K562 (cell line): ENCODE measurements around the gene ORM1. TPM values are rescaled to one million over a fixed set of nuclear protein-coding genes. Genes with fewer than 3 reads are reported as not detected.

Experiments used
- ATAC-seq: fragments of 200-7000 bp; cut with Tn5 transposase; 3 replicates; pipeline ENCODE4 v1.9.1; 2020; ENCODE audit warnings: moderate library complexity
- BruUV-seq: library from RNA; stranded (reverse); fragments of 400-500 nt; replicated peaks from 2 replicates; lab custom pipeline; 2021; lab: Mats Ljungman, UMichigan
- CTCF ChIA-PET: fragments of 300-600 bp; formaldehyde crosslinking; extraction: SDS; loops from one replicate; lab custom pipeline; 2021; ENCODE audit warnings: low intra/inter-chr PET ratio; lab: Yijun Ruan, JAX
- POLR2A ChIA-PET: fragments of 300-600, 350-650 bp; sonication (Branson Sonifier 250); formaldehyde crosslinking; extraction: SDS; loops from one replicate; lab custom pipeline; 2021; ENCODE audit warnings: antibody characterized with exemption, inconsistent platforms; lab: Yijun Ruan, JAX
- DNase-seq, 4 experiments: peaks; one replicate each; pipeline versions ENCODE4 v3.0.0 to v3.0.0-alpha.2; 2011 to 2018; ENCODE audit warnings: low spot score in 3 of 4, mixed read lengths in 3 of 4; ENCODE audit errors: extremely low read depth in 1 of 4
- FAIRE-seq: peaks from 2 replicates; lab custom pipeline; 2011; peaks lifted over from hg19 to GRCh38; lab: Jason Lieb, UNC
- H2AFZ ChIP-seq: 2 replicates; pipeline ENCODE4 v1.6.0; 2011; ENCODE audit warnings: low read depth, low read length, control low read depth, inconsistent platforms
- H3K27ac ChIP-seq: fragments of 200-600 bp; 3 replicates; pipeline ENCODE4 v1.8.0; 2011; ENCODE audit warnings: low read depth, mild to moderate bottlenecking, control low read depth, inconsistent platforms, low read length, moderate library complexity, mixed read lengths; ENCODE audit errors: extremely low read depth
- H3K27me3 ChIP-seq, 2 experiments: fragments of 300-600 bp in 1 of 2; 2 replicates in 1 of 2; 3 replicates in 1 of 2; pipeline versions ENCODE4 v1.6.0 to v1.8.0; 2011; ENCODE audit warnings: inconsistent platforms in 2 of 2, low read length in 2 of 2, mild to moderate bottlenecking in 1 of 2, mixed read lengths in 1 of 2, moderate library complexity in 1 of 2; ENCODE audit not compliant: control insufficient read depth in 2 of 2, insufficient read depth in 2 of 2
- H3K36me3 ChIP-seq: fragments of 300-600 bp; 3 replicates; pipeline ENCODE4 v1.8.0; 2011; ENCODE audit warnings: mild to moderate bottlenecking, low read length, inconsistent platforms; ENCODE audit not compliant: control insufficient read depth, insufficient read depth
- H3K4me1 ChIP-seq, 2 experiments: fragments of 200-600 bp in 1 of 2; replicated peaks in 1 of 2; 2 replicates in 1 of 2; 3 replicates in 1 of 2; pipeline versions ENCODE4 v1.5.1 to v1.8.0; 2011; ENCODE audit warnings: inconsistent platforms in 2 of 2, low read length in 2 of 2, mild to moderate bottlenecking in 1 of 2, mixed read lengths in 1 of 2, moderate library complexity in 1 of 2; ENCODE audit not compliant: control insufficient read depth in 2 of 2, insufficient read depth in 2 of 2
- H3K4me2 ChIP-seq: 2 replicates; pipeline ENCODE4 v1.6.1; 2011; ENCODE audit warnings: low read length, control low read depth, inconsistent platforms, mixed read lengths; ENCODE audit not compliant: insufficient read depth
- H3K4me3 ChIP-seq: fragments of 200-600 bp; sonication (generic), shearing (Covaris generic); 2 replicates; pipeline ENCODE4 v1.5.1; 2016; ENCODE audit warnings: control low read depth, inconsistent platforms
- H3K79me2 ChIP-seq: fragments of 200-600 bp; 3 replicates; pipeline ENCODE4 v1.8.0; 2011; ENCODE audit warnings: low read length, inconsistent platforms; ENCODE audit not compliant: control insufficient read depth, insufficient read depth
- H3K9ac ChIP-seq, 2 experiments: 2 replicates each; pipeline versions ENCODE4 v1.6.0 to v1.6.1; 2011; ENCODE audit warnings: low read depth in 2 of 2, low read length in 2 of 2, control low read depth in 1 of 2, inconsistent platforms in 1 of 2, mild to moderate bottlenecking in 1 of 2, mixed read lengths in 1 of 2; ENCODE audit not compliant: insufficient read depth in 1 of 2
- H3K9me1 ChIP-seq: one replicate; pipeline ENCODE4 v1.6.0; 2011; ENCODE audit warnings: inconsistent platforms, mild to moderate bottlenecking, low read length, moderate library complexity; ENCODE audit not compliant: control insufficient read depth, insufficient read depth
- H3K9me3 ChIP-seq: replicated peaks from 2 replicates; pipeline ENCODE4 v1.5.1; 2011; ENCODE audit warnings: low read depth, low read length, inconsistent platforms; ENCODE audit not compliant: control insufficient read depth, insufficient read depth
- H4K20me1 ChIP-seq: replicated peaks from 2 replicates; pipeline ENCODE4 v1.6.1; 2011; ENCODE audit warnings: low read length, inconsistent platforms, mixed read lengths; ENCODE audit not compliant: control insufficient read depth, insufficient read depth
- DMBX1 ChIP-seq: fragments of 250-450 bp; sonication (Bioruptor Pico); IDR thresholded peaks from 2 replicates; pipeline ENCODE4 v1.8.0; 2022; ENCODE audit warnings: inconsistent platforms, mild to moderate bottlenecking, moderate library complexity, borderline replicate concordance
- ELK3 ChIP-seq: fragments of 450-650 bp; formaldehyde crosslinking; IDR thresholded peaks from 2 replicates; pipeline ENCODE4 v1.4.0; 2020; ENCODE audit warnings: mild to moderate bottlenecking
- HCFC1 ChIP-seq: IDR thresholded peaks from 2 replicates; pipeline ENCODE4 v1.6.1; 2012; ENCODE audit warnings: low read depth, low read length, improper control_type of control experiment
- HNRNPUL1 ChIP-seq: fragments of 200-400 bp; formaldehyde crosslinking; IDR thresholded peaks from 2 replicates; pipeline ENCODE4 v1.6.1; 2017; ENCODE audit warnings: low read length
- TSC22D4 ChIP-seq: fragments of 450-650 bp; IDR thresholded peaks from 2 replicates; pipeline ENCODE4 v1.6.1; 2016; ENCODE audit warnings: missing genetic modification characterization, missing biosample characterization, control low read depth
- ZBED1 ChIP-seq: IDR thresholded peaks from 2 replicates; pipeline ENCODE4 v1.6.1; 2014
- ZBTB9 ChIP-seq: fragments of 450-650 bp; formaldehyde crosslinking; IDR thresholded peaks from 2 replicates; pipeline ENCODE4 v1.4.0; 2020; ENCODE audit warnings: mild to moderate bottlenecking, moderate library complexity
- ZNF449 ChIP-seq: fragments of 250-450 bp; sonication (Bioruptor Pico); IDR thresholded peaks from 2 replicates; pipeline ENCODE4 v1.8.0; 2022; ENCODE audit warnings: moderate library complexity, mild to moderate bottlenecking, inconsistent platforms
- WGBS: fragments of 100-300 bp; shearing (Covaris generic); methylation state at CpG from one replicate; pipeline ENCODE4 v1.1.6; 2016; ENCODE audit warnings: low coverage, mixed read lengths; ENCODE audit not compliant: insufficient coverage; ENCODE audit errors: missing lambda C conversion rate; 5-methylcytosine and 5-hydroxymethylcytosine counted together
- in situ Hi-C: fragments of 300-500 bp; cut with MboI; formaldehyde crosslinking; loops from 4 replicates; pipeline ENCODE4 v1.15.0; 2018; ENCODE audit warnings: inconsistent platforms, mixed read lengths
- intact Hi-C: fragments of 100-400 bp; cut with micrococcal nuclease; formaldehyde crosslinking; loops from 2 replicates; pipeline ENCODE4 v1.14.2; 2022
- polyA plus RNA-seq, 8 experiments: library from polyadenylated mRNA; depleted of rRNA in 4 of 8; stranded (reverse) in 5 of 8; unstranded in 3 of 8; fragments of >200 nt; fragmentation: Nextera tagmentation in 2 of 8; fragmentation: Illumina TruSeq in 1 of 8; extraction: Ambion mirVana in 2 of 8; extraction: Trizol in 1 of 8; gene quantifications; 2 replicates each; pipeline versions ENCODE4 v1.2.1 to v1.2.3, GENCODE V29; 2011 to 2014; ENCODE audit warnings: inconsistent platforms in 1 of 8, missing spikeins in 1 of 8
- total RNA-seq, 7 experiments: library from RNA; depleted of rRNA in 6 of 7; stranded (reverse); fragments of >200 nt in 6 of 7; fragmentation: Illumina TruSeq in 2 of 7; extraction: Trizol in 2 of 7; gene quantifications; 2 replicates each; pipeline versions ENCODE4 v1.2.1 to v1.2.3, GENCODE V29; 2011 to 2021; ENCODE audit warnings: low replicate concordance in 1 of 7

ORM1 gene
- total and polyA plus RNA-seq, 9 of the 15 experiments (the other 6 are each of a cell fraction or from before 2014, with no cell fraction given), result 2.9 TPM; not detected in 8

- DNase-seq, result no peak
- H3K27me3 ChIP-seq, result peaks cover 3 to 47% of the 10 kb centered on the region in 2 experiments; a peak in 2 of 5 replicates
- no peak overlapping the region for H3K27ac ChIP-seq
- ChIA-PET CTCF (no interaction called here), POLR2A (interaction anchor here (1.2 kb wide), 1 partner anchor 17 kb away, joined by 6 read pairs; no protein-coding TSS in a partner anchor)
- H3K36me3 ChIP-seq, result no peaks in the 10 kb centered on the region
- no peak overlapping the region for H2AFZ ChIP-seq
- in situ Hi-C loops, result no loop called here
- 5% methylated on average over 7 of the region's 7 CpGs for WGBS
- TF ChIP-seq DMBX1 (CRISPR knock-in tag) (no peak), ZNF449 (CRISPR knock-in tag) (no peak), ZBED1 (no peak), ZBTB9 (CRISPR knock-in tag) (no peak), ELK3 (CRISPR knock-in tag) (no peak), HNRNPUL1 (no peak), TSC22D4 (tag) (no peak), HCFC1 (no peak)
- TF ChIP-seq, all 486 proteins: peak for 0
- Histone ChIP-seq H3K79me2 (no peaks in the 10 kb centered on the region), H3K4me2 (no peak overlapping the region), H3K4me1 (no peaks in the 10 kb centered on the region), H4K20me1 (peaks cover 8% of the 10 kb centered on the region), H3K4me3 (no peak overlapping the region), H3K9ac (no peak overlapping the region), H3K9me3 (no peaks in the 10 kb centered on the region), H3K9me1 (no peaks in the 10 kb centered on the region)
- BruUV-seq, result no TSS peak
- ATAC-seq (no peak), FAIRE-seq (no peak)
- intact Hi-C loops, result no loop called here
Measured at GRCh38 chr9:114273461-114273881, 49.4 kb upstream of the ORM1 start.
